Colonic mucosa (tissue), 4 donors: ENCODE results near the gene KHDC4. TPM values are rescaled to one million over a fixed set of nuclear protein-coding genes. Genes with fewer than 3 reads are reported as not detected.
A peak's percentile ranks its signal among the peaks of the same experiment; 100 is the strongest.

Experiments
- DNase-seq: peaks from one replicate; pipeline ENCODE4 v3.0.0-alpha.2; 2020
- H3K27ac ChIP-seq: fragments of 200-600 bp; one replicate; pipeline ENCODE4 v1.8.0; 2021
- H3K27me3 ChIP-seq: fragments of 200-600 bp; one replicate; pipeline ENCODE4 v1.8.0; 2021
- H3K36me3 ChIP-seq: fragments of 200-600 bp; one replicate; pipeline ENCODE4 v1.8.0; 2021
- H3K4me1 ChIP-seq: fragments of 200-600 bp; one replicate; pipeline ENCODE4 v1.8.0; 2021; ENCODE audit warnings: mild to moderate bottlenecking
- H3K4me3 ChIP-seq: fragments of 200-600 bp; one replicate; pipeline ENCODE4 v1.8.0; 2021
- H3K9ac ChIP-seq, 2 donors: one replicate each; pipeline ENCODE4 v1.7.0; 2013; ENCODE audit warnings: control low read depth in 2 of 2, low read depth in 2 of 2, low read length in 2 of 2
- H3K9me3 ChIP-seq: fragments of 200-600 bp; one replicate; pipeline ENCODE4 v1.8.0; 2021
- intact Hi-C: fragments of 100-400 bp; cut with DNase I; formaldehyde crosslinking; loops from one replicate; pipeline ENCODE4 v1.14.1; 2022
- total RNA-seq, 2 donors: library from RNA; stranded (reverse); fragmentation: NEBNext Ultra II Directional in 1 of 2; extraction: Animal tissue kit (Norgen Biotek cat#: 25700) in 1 of 2; gene quantifications; one replicate each; pipeline ENCODE4 v1.2.1, GENCODE V29; 2021
- TF ChIP-seq, protein P1 (sequence below): fragments of 200-600 bp; IDR thresholded peaks from one replicate; pipeline ENCODE4 v1.8.0; 2022; ENCODE audit warnings: antibody characterized with exemption, mild to moderate bottlenecking
- donor health status: healthy.
- donor health status: DM: no; HTN: no; CAD: no.
- donor health status: DM: no; HTN: no; CAD: no.

Gene KHDC4
- total RNA-seq, 2 donors from 2014 or later: 42.5 to 56.0 TPM

DNA sequence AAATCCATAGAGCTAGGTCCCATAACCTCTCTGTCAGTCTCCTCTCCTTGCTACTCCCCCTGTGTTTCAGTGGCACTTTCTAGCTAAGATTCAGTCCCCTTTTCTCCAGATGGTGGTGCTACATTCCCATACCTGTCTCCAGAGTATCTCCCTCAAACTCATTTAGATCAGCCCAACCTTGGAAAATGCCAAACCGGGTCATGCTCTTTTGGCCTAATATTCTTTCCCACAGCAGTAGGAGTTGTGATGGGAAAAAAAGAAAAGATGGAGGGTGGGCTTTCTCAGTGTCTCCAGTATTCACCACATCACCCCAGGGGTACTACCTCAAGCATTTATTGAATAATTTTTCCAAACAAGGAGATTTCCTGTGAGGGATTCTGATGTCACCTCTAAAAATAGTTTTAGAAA, 4.0 kb upstream of the KHDC4 start:
- Histone ChIP-seq H3K27me3 (no peaks in the 10 kb centered on the region), H3K27ac (no peak overlapping the region), H3K4me3 (no peak overlapping the region), H3K9me3 (no peaks in the 10 kb centered on the region), H3K36me3 (no peaks in the 10 kb centered on the region), H3K4me1 (peaks cover 19% of the 10 kb centered on the region), H3K9ac (no peak overlapping the region)
- DNase-seq: peak; percentile 60
- intact Hi-C loops: no loop called here
- TF ChIP-seq, protein P1, sequence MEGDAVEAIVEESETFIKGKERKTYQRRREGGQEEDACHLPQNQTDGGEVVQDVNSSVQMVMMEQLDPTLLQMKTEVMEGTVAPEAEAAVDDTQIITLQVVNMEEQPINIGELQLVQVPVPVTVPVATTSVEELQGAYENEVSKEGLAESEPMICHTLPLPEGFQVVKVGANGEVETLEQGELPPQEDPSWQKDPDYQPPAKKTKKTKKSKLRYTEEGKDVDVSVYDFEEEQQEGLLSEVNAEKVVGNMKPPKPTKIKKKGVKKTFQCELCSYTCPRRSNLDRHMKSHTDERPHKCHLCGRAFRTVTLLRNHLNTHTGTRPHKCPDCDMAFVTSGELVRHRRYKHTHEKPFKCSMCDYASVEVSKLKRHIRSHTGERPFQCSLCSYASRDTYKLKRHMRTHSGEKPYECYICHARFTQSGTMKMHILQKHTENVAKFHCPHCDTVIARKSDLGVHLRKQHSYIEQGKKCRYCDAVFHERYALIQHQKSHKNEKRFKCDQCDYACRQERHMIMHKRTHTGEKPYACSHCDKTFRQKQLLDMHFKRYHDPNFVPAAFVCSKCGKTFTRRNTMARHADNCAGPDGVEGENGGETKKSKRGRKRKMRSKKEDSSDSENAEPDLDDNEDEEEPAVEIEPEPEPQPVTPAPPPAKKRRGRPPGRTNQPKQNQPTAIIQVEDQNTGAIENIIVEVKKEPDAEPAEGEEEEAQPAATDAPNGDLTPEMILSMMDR: peak; percentile 41

DNA sequence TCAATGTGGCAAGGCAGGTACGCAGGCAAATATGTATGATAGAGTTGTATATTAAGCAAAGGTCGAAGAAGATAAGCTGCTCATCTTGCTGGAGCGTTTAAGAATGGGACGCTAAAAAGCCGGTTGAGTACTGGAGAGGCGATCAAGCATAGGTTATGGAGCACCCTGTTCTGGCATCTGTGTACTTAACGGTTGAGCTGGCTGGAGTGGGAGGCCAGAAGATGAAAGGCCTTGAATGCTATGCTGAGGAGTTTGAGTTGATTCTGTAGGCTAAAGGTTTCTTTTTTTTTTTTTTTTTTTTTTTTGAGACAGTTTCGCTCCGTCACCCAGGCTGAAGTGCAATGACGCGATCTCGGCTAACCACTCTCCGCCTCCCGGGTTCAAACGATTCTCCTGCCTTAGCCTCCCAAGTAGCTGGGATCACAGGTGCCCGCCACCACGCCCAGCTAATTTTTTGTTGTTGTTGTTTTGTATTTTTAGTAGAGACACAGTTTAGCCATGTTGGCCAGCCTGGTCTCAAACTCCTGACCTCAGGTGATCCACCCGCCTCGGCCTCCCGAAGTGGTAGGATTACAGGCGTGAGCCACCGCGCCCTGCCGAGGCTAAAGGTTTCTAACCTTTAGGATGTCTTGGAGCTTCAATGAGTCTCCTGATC, 850 bp upstream of the KHDC4 start:
- intact Hi-C loops: no loop called here
- DNase-seq: no peak

DNA sequence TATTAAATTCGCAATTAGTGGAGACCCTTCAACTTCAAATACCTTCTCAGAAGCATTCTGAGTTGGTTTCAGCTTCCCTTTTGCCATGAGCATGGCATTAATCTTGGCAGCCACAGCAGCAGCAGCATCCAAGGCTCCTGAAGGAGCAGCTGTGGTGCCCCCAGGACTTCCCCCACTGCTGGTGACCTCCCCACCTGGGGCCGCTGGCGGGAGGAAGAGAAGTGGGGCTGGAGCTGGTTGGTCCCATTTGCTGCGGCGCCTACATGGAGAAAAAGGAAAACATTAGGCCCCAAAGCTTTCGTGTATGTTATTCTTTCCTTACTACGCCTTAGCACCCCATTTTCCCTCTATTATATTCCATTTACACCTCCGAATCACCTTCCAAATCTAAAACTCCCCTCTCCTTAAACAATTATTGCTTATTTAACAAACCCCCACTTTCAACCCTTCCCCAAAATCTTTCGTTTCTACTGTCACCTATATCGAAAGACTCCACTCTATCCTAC, 569 bp downstream of the KHDC4 start:
- H3K27ac ChIP-seq: peak overlapping the region; percentile 89
- H3K36me3 ChIP-seq: no peaks in the 10 kb centered on the region
- peak overlapping the region; percentile 77 for H3K4me3 ChIP-seq
- no peak for DNase-seq
- intact Hi-C loops: no loop called here
- TF ChIP-seq, protein P1: no peak
- H3K27me3 ChIP-seq: no peaks in the 10 kb centered on the region
- no peaks in the 10 kb centered on the region for H3K9me3 ChIP-seq
- peaks cover 18% of the 10 kb centered on the region for H3K4me1 ChIP-seq
- H3K9ac ChIP-seq: peak overlapping the region; percentile 92 to 100

More for the DNA sequence above, 850 bp upstream of the KHDC4 start:
- TF ChIP-seq, protein P1: no peak
- H3K4me3 ChIP-seq: peak overlapping the region; percentile 77
- H3K9me3 ChIP-seq: no peaks in the 10 kb centered on the region
- H3K9ac ChIP-seq: peak overlapping the region; percentile 52 to 100
- no peaks in the 10 kb centered on the region for H3K36me3 ChIP-seq
- no peaks in the 10 kb centered on the region for H3K27me3 ChIP-seq
- peak overlapping the region; percentile 89 for H3K27ac ChIP-seq
- peaks cover 14% of the 10 kb centered on the region for H3K4me1 ChIP-seq

DNA sequence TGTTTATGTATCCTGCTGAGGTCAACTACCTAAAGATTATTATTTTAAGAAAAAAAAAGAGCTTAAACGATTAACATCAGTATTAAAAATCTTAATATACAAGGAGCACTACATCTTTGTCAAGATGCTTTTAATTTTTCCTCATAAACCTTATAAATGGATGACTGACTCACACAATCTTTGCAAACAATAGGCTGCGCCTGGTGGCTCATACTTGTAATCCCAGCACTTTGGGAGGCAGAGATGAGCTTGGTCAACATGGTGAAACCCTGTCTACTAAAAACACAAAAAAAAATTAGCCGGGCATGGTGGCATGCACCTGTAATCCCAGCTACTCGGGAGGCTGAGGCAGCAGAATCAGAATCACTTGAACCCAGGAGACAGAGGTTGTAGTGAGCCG, 1.7 kb downstream of the KHDC4 start:
- H3K36me3 ChIP-seq: no peaks in the 10 kb centered on the region
- intact Hi-C loops: no loop called here
- H3K27ac ChIP-seq: peak overlapping the region; percentile 89
- TF ChIP-seq, protein P1: no peak
- H3K27me3 ChIP-seq: no peaks in the 10 kb centered on the region
- H3K9me3 ChIP-seq: no peaks in the 10 kb centered on the region
- H3K9ac ChIP-seq: no peak overlapping the region
- H3K4me3 ChIP-seq: peak overlapping the region; percentile 77
- no peak for DNase-seq
- H3K4me1 ChIP-seq: peaks cover 18% of the 10 kb centered on the region

DNA sequence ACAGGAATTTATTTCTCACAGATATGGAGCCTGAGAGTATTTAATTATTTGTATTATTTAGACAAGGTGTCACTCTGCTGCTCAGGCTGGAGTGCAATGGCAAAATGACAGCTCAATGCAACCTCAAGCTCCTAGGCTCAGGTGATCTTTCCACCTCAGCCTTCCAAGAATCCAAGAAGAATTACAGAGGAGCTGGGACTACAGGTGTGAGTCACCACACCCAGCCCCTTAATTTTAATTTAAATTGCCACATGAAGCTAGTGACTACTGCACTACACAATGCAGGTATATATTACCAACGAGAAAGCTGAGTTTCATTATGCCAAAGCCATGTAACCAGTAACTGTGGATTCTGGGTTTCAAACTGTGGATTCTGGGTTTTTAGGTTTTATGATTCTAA, 2.1 kb downstream of the KHDC4 start:
- H3K4me3 ChIP-seq: peak overlapping the region; percentile 77

More for the DNA sequence above, 2.1 kb downstream of the KHDC4 start:
- Histone ChIP-seq H3K4me1 (peaks cover 18% of the 10 kb centered on the region), H3K27me3 (no peaks in the 10 kb centered on the region), H3K9ac (no peak overlapping the region), H3K9me3 (no peaks in the 10 kb centered on the region), H3K36me3 (no peaks in the 10 kb centered on the region), H3K27ac (peak overlapping the region; percentile 46)
- no peak for DNase-seq
- intact Hi-C loops: no loop called here
- TF ChIP-seq, protein P1: no peak
